HEK293T (cell line): ENCODE results near the gene PLGLB1.
"Not testable (repeated sequence)": the region's sequence is repeated elsewhere in the genome, so short reads cannot be mapped to it uniquely, and the experiment has no call there.

Experiments used
- BHLHE40 ChIP-seq: fragments of 450-650 bp; IDR thresholded peaks from 2 replicates; pipeline ENCODE4 v1.6.1; 2016; ENCODE audit warnings: mild to moderate bottlenecking, moderate library complexity, borderline replicate concordance
- FOXM1 ChIP-seq: fragments of 450-650 bp; IDR thresholded peaks from 2 replicates; pipeline ENCODE4 v1.6.1; 2017; ENCODE audit warnings: mild to moderate bottlenecking, borderline replicate concordance
- LEF1 ChIP-seq: fragments of 450-650 bp; IDR thresholded peaks from 2 replicates; pipeline ENCODE4 v1.6.1; 2017; ENCODE audit warnings: mild to moderate bottlenecking, borderline replicate concordance
- TARDBP ChIP-seq: fragments of 450-650 bp; IDR thresholded peaks from 2 replicates; pipeline ENCODE4 v1.6.1; 2016

- not testable (repeated sequence) for TF ChIP-seq BHLHE40, LEF1, TARDBP, FOXM1
Observed at GRCh38 chr2:87023988-87024615, 2.5 kb upstream of the PLGLB1 start.
